Panc1 (cell line): ENCODE measurements around the gene SMARCD2.

Source experiments
- CTCF ChIP-seq: fragments of 450-650 bp; IDR thresholded peaks from 2 replicates; pipeline ENCODE4 v1.5.1; 2017; ENCODE audit warnings: mild to moderate bottlenecking
- TF ChIP-seq, protein P1 (sequence below), 2 experiments: IDR thresholded peaks; 2 replicates each; pipeline ENCODE4 v1.6.1; 2011 to 2012; ENCODE audit warnings: low read depth in 2 of 2, control low read depth in 1 of 2, low read length in 1 of 2, mild to moderate bottlenecking in 1 of 2, moderate library complexity in 1 of 2; ENCODE audit not compliant: insufficient read depth in 1 of 2

DNA sequence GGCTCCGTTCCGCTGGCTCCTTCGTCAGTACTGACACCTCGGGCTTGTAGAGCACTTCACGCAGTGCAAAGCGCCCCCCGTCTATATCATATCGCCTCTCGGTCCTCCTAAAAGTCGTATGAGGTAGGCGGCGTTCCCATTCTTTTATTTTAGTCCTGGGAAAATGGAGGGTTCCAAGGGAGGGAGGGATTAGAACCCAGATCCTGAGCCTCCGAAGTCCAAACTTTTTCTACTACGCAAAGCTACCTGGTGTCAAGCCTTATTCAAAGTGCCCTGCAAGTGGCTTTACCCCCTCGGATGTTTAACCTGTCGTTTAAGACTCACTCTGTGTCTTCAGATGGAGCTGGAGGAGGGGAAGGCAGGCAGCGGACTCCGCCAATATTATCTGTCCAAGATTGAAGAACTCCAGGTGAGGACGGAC is 14.7 kb downstream of the SMARCD2 start:
- 0 out of 2 replicates have a peak, but pooled peaks have one; percentile 16 for TF ChIP-seq CTCF
- TF ChIP-seq, protein P1, sequence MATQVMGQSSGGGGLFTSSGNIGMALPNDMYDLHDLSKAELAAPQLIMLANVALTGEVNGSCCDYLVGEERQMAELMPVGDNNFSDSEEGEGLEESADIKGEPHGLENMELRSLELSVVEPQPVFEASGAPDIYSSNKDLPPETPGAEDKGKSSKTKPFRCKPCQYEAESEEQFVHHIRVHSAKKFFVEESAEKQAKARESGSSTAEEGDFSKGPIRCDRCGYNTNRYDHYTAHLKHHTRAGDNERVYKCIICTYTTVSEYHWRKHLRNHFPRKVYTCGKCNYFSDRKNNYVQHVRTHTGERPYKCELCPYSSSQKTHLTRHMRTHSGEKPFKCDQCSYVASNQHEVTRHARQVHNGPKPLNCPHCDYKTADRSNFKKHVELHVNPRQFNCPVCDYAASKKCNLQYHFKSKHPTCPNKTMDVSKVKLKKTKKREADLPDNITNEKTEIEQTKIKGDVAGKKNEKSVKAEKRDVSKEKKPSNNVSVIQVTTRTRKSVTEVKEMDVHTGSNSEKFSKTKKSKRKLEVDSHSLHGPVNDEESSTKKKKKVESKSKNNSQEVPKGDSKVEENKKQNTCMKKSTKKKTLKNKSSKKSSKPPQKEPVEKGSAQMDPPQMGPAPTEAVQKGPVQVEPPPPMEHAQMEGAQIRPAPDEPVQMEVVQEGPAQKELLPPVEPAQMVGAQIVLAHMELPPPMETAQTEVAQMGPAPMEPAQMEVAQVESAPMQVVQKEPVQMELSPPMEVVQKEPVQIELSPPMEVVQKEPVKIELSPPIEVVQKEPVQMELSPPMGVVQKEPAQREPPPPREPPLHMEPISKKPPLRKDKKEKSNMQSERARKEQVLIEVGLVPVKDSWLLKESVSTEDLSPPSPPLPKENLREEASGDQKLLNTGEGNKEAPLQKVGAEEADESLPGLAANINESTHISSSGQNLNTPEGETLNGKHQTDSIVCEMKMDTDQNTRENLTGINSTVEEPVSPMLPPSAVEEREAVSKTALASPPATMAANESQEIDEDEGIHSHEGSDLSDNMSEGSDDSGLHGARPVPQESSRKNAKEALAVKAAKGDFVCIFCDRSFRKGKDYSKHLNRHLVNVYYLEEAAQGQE (IDR thresholded peaks at IDR 0.05; ENCODE audit: insufficient read depth in 1 of 2, low read depth in 2 of 2, low read length in 1 of 2), result no peak
